Measurements from ENCODE around the gene ZNF534.
"Not testable (repeated sequence)": the region's sequence is repeated elsewhere in the genome, so short reads cannot be mapped to it uniquely, and the experiment has no call there.

Gene ZNF534

DNA sequence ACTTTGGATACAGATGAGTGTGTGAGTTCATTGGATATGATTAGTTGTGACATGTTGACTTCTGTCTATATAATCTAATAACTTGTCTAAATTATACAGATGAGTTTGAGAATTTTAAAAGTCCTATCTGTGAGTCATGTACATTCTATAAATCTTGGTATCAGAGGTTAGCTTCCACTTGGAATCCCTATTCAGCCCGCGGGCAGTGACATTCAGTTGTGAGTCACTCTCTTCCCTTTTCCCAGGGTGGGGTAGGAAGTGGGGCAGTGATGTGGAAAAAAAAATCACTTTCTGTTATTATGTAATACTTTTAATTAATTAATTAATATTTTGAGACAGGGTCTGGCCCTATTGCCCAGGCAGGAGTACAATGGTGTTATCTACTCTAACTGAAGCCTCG is 65.6 kb downstream of the ZNF534 start:
- DNase-seq (ENCODE audit: low read depth in 2 of 3, low spot score in 1 of 3), result no peak

DNA sequence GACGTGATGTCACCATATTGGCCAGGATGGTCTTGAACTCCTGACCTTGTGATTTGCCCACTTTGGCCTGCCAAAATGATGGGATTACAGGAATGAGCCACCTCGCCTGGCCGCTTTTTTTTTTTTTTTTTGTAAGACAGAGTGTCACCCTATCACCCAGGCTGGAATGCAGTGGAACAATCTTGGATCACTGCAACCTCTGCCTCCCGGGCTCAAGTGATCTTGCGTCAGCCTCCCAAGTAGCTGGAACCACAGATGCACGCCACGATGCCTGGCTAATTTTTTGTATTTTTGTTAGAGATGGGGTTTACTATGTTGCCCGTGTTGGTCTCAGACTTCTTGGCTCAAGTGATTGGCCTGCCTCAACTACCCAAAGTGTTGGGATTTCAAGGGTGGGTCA is 69.6 kb downstream of the ZNF534 start:
- no peak for DNase-seq (ENCODE audit: low read depth in 2 of 3, low spot score in 1 of 3)

DNA sequence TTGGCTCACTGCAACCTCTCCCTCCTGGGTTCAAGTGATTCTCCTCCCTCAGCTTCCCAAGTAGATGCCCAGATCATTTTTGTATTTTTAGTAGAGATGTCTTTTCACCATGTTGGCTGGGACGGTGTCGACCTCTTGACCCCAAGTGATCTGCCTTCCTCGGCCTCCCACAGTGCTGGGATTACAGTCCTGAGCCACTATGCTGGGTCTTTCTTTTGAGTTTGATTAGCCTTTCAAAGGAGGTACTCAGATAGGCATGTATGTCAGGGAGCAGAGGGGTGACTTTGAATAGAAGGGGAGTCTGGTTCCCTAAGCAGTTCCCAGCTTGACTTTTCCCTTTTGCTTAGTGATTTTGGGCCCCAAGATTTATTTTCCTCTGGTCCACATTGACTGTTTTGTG is 71.5 kb downstream of the ZNF534 start:
- not testable (repeated sequence) for DNase-seq (ENCODE audit: low read depth in 2 of 3, low spot score in 1 of 3)

DNA sequence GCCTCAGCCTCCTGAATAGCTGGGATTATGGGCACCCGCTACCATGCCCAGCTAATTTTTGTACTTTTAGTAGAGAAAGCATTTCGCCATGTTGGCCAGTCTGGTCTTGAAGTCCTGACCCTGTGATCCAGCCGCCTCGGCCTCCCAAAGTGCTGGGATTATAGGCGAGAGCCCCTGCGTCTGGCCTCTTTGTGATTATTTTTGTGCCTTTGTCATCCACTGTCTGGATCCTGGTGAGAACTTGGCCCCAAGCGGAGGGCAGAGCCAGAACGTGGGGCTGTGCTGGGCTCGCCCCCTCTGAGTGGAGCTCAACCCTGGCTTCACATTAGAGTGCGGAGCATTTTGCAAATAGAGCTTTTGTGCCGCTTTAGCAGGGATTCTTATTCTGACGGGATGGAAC is 72.0 kb downstream of the ZNF534 start:
- DNase-seq (ENCODE audit: low read depth in 2 of 3, low spot score in 1 of 3), result not testable (repeated sequence)
